Measurements from ENCODE around the gene SELENON.

DNA sequence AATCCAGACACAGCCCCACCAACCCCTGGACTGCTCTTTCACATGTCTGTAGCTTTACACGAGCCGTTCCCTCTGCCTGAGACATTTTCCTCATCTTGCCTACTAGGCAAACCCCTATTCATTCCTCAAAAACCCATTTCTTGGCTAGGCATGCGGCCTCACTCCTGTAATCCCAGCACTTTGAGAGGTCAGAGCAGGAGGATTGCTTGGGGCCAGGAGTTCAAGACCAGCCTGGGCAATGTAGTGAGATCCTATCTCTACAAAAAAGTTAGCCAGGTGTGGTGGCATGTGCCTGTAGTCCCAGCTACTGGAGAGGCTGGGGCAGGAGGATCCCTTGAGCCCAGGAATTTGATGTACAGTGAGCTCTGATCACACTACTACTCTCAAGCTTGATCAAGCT lies 64.4 kb downstream of the SELENON start:
- TF ChIP-seq CTCF (IDR thresholded peaks at IDR 0.05) (no peak), POLR2A (IDR thresholded peaks at IDR 0.05) (no peak)
